OCI-LY1 (cell line): Measurements from ENCODE around the gene KPTN.
A peak's percentile ranks its signal among the peaks of the same experiment; 100 is the strongest.
"Not testable (repeated sequence)": the region's sequence is repeated elsewhere in the genome, so short reads cannot be mapped to it uniquely, and the experiment has no call there.

Experiments used
- H2AFZ ChIP-seq: fragments of 200-600 bp; sonication (generic), shearing (Covaris generic); 2 replicates; pipeline ENCODE4 v1.6.0; 2014; ENCODE audit warnings: antibody characterized with exemption, mild to moderate bottlenecking, low read length
- H3F3A ChIP-seq: fragments of 200-600 bp; sonication (generic), shearing (Covaris generic); 2 replicates; pipeline ENCODE4 v1.6.0; 2014; ENCODE audit warnings: mild to moderate bottlenecking, antibody characterized with exemption, low read length, moderate library complexity; ENCODE audit not compliant: insufficient read depth
- H3K27ac ChIP-seq: fragments of 200-600 bp; sonication (generic); 2 replicates; pipeline ENCODE4 v1.5.1; 2014; ENCODE audit warnings: low read length, mixed run types, mild to moderate bottlenecking, low read depth; ENCODE audit not compliant: poor library complexity, severe bottlenecking
- H3K27me3 ChIP-seq: fragments of 200-600 bp; sonication (generic); 2 replicates; pipeline ENCODE4 v1.6.0; 2014; ENCODE audit warnings: antibody characterized with exemption, mild to moderate bottlenecking, low read length, moderate library complexity; ENCODE audit not compliant: insufficient read depth
- H3K36me3 ChIP-seq: fragments of 200-600 bp; sonication (generic); 2 replicates; pipeline ENCODE4 v1.6.1; 2014; ENCODE audit warnings: mild to moderate bottlenecking, antibody characterized with exemption, low read length, moderate library complexity, mixed read lengths; ENCODE audit not compliant: insufficient read depth
- H3K4me1 ChIP-seq: fragments of 200-600 bp; sonication (generic); 2 replicates; pipeline ENCODE4 v1.5.1; 2014; ENCODE audit warnings: mild to moderate bottlenecking, low read length, moderate library complexity; ENCODE audit not compliant: insufficient read depth, severe bottlenecking
- H3K4me2 ChIP-seq: fragments of 200-600 bp; sonication (generic), shearing (Covaris generic); 2 replicates; pipeline ENCODE4 v1.6.1; 2014; ENCODE audit warnings: low read length
- H3K4me3 ChIP-seq: fragments of 200-600 bp; sonication (generic); 2 replicates; pipeline ENCODE4 v1.5.1; 2014; ENCODE audit warnings: low read length, low read depth, mild to moderate bottlenecking, mixed read lengths; ENCODE audit not compliant: poor library complexity, severe bottlenecking
- H3K79me2 ChIP-seq: fragments of 200-600 bp; shearing (Covaris generic); 2 replicates; pipeline ENCODE4 v1.6.1; 2016; ENCODE audit warnings: mixed run types, low read length, mixed read lengths; ENCODE audit not compliant: insufficient read depth
- H3K9ac ChIP-seq: fragments of 200-600 bp; sonication (generic), shearing (Covaris generic); 2 replicates; pipeline ENCODE4 v1.6.1; 2014; ENCODE audit warnings: mild to moderate bottlenecking, low read length, mixed read lengths
- H3K9me2 ChIP-seq: fragments of 200-600 bp; sonication (generic), shearing (Covaris generic); 2 replicates; pipeline ENCODE4 v1.6.1; 2014; ENCODE audit warnings: low read depth, mild to moderate bottlenecking, low read length, mixed read lengths
- H3K9me3 ChIP-seq: fragments of 200-600 bp; shearing (Covaris generic); 2 replicates; pipeline ENCODE4 v1.6.1; 2014; ENCODE audit warnings: low read length, mixed read lengths
- H4K20me1 ChIP-seq: fragments of 200-600 bp; sonication (generic), shearing (Covaris generic); 2 replicates; pipeline ENCODE4 v1.6.0; 2016; ENCODE audit warnings: mild to moderate bottlenecking, low read length; ENCODE audit not compliant: insufficient read depth
- CTCF ChIP-seq: fragments of 200-600 bp; sonication (generic), shearing (Covaris generic); IDR thresholded peaks from 2 replicates; pipeline ENCODE4 v1.5.1; 2017; ENCODE audit warnings: mild to moderate bottlenecking, antibody characterized with exemption, low read length, moderate library complexity, mixed read lengths
- EZH2 ChIP-seq: fragments of 200-600 bp; sonication (generic), shearing (Covaris generic); IDR thresholded peaks from 2 replicates; pipeline ENCODE4 v1.8.0; 2017; ENCODE audit warnings: borderline replicate concordance, mixed run types, mild to moderate bottlenecking, antibody characterized with exemption, low read length, moderate library complexity, mixed read lengths

The KPTN gene

GRCh38 chr19:47486900-47487299, 2.9 kb upstream of the KPTN start:
- no peaks in the 10 kb centered on the region for H3K9me2 ChIP-seq
- H3K27me3 ChIP-seq, result no peaks in the 10 kb centered on the region
- H3K9me3 ChIP-seq, result no peaks in the 10 kb centered on the region
- peaks cover 23% of the 10 kb centered on the region for H3K4me1 ChIP-seq
- peak overlapping the region; percentile 2 for H3K27ac ChIP-seq
- H2AFZ ChIP-seq, result no peak overlapping the region
- H3K36me3 ChIP-seq, result peaks cover 29% of the 10 kb centered on the region; the same call in 1 of the 2 replicates
- no peak overlapping the region for H3K4me3 ChIP-seq
- no peaks in the 10 kb centered on the region for H3K79me2 ChIP-seq
- H3K4me2 ChIP-seq, result no peak overlapping the region
- H4K20me1 ChIP-seq, result no peaks in the 10 kb centered on the region
- no peaks in the 10 kb centered on the region for H3F3A ChIP-seq
- no peak for TF ChIP-seq CTCF
- no peak for TF ChIP-seq EZH2
- H3K9ac ChIP-seq, result no peak overlapping the region

GRCh38 chr19:47486220-47486619, 2.2 kb upstream of the KPTN start:
- H2AFZ ChIP-seq, H3K27ac ChIP-seq, H4K20me1 ChIP-seq, H3K9ac ChIP-seq, H3K4me2 ChIP-seq, H3K9me3 ChIP-seq, H3K79me2 ChIP-seq, H3K9me2 ChIP-seq, H3K4me3 ChIP-seq, H3F3A ChIP-seq, H3K27me3 ChIP-seq: not testable (repeated sequence)
- peaks cover 23% of the 10 kb centered on the region for H3K4me1 ChIP-seq
- H3K36me3 ChIP-seq, result peaks cover 29% of the 10 kb centered on the region; the same call in 1 of the 2 replicates

- peaks cover 20% of the 10 kb centered on the region; the same call in 1 of the 2 replicates for H3K36me3 ChIP-seq
- H3K9ac ChIP-seq, result peak overlapping the region; percentile 100
- no peaks in the 10 kb centered on the region for H3F3A ChIP-seq
- peaks cover 23% of the 10 kb centered on the region for H3K4me1 ChIP-seq
- no peak overlapping the region for H2AFZ ChIP-seq
- peak overlapping the region; percentile 78 for H3K27ac ChIP-seq
- no peaks in the 10 kb centered on the region for H3K9me3 ChIP-seq
- TF ChIP-seq CTCF (no peak), EZH2 (no peak)
- no peaks in the 10 kb centered on the region for H3K79me2 ChIP-seq
- H4K20me1 ChIP-seq, result no peaks in the 10 kb centered on the region
- H3K9me2 ChIP-seq, result no peaks in the 10 kb centered on the region
- peak overlapping the region; percentile 100 for H3K4me2 ChIP-seq
- H3K27me3 ChIP-seq, result no peaks in the 10 kb centered on the region
- peak overlapping the region; percentile 96 for H3K4me3 ChIP-seq
Observed at GRCh38 chr19:47485210-47485609, 1.2 kb upstream of the KPTN start.

- Histone ChIP-seq H2AFZ (no peak overlapping the region), H3F3A (no peaks in the 10 kb centered on the region), H3K4me2 (peak overlapping the region; percentile 100; the same call in 1 of the 2 replicates), H3K9ac (no peak overlapping the region), H3K9me3 (no peaks in the 10 kb centered on the region), H3K27me3 (no peaks in the 10 kb centered on the region), H3K4me1 (peaks cover 23% of the 10 kb centered on the region), H4K20me1 (no peaks in the 10 kb centered on the region), H3K36me3 (peaks cover 10% of the 10 kb centered on the region; the same call in 1 of the 2 replicates), H3K4me3 (peak overlapping the region; percentile 96), H3K79me2 (no peaks in the 10 kb centered on the region), H3K27ac (no peak overlapping the region), H3K9me2 (no peaks in the 10 kb centered on the region)
- no peak for TF ChIP-seq CTCF
- no peak for TF ChIP-seq EZH2
Observed at GRCh38 chr19:47483200-47483599, 819 bp downstream of the KPTN start.
